ENCODE measurements around the gene LIMD2. TPM values are rescaled to one million over a fixed set of nuclear protein-coding genes. Genes with fewer than 3 reads are reported as not detected.

Gene LIMD2
- 34.6 TPM for polyA plus RNA-seq (2013, experiment 1 of 2)
- polyA plus RNA-seq (2013, experiment 2 of 2) = 32.7 TPM

GRCh38 chr17:63699638-63700527 lies at the start of gene LIMD2:
Gene LIMD2, minus strand, starts transcription at chr17:63700125. Its CDS starts 827 bp downstream, at chr17:63699298.
- Histone ChIP-seq H3K27me3 (ENCODE audit: control insufficient read depth in 1 of 2, insufficient read depth in 1 of 2, low read length in 2 of 2) (no peaks in the 10 kb centered on the region), H3K4me3 (ENCODE audit: insufficient read depth in 1 of 2, low read depth in 1 of 2, low read length in 2 of 2) (peak within 1 kb of the TSS; percentile 53 to 76), H2BK120ac (ENCODE audit: low read depth, low read length) (peak within 1 kb of the TSS; percentile 91), H2AFZ (ENCODE audit: low read depth, low read length) (peak within 1 kb of the TSS; percentile 72), H3K4me2 (ENCODE audit: low read length, poor library complexity, severe bottlenecking) (peak within 1 kb of the TSS; percentile 80), H2BK15ac (ENCODE audit: low read depth, poor library complexity, severe bottlenecking) (peak within 1 kb of the TSS; percentile 80), H2BK12ac (ENCODE audit: low read length in 2 of 2) (peak within 1 kb of the TSS in 1 of 2 experiments; percentile 67), H3K79me1 (replicated peaks; ENCODE audit: low read length, poor library complexity, severe bottlenecking) (peaks cover 9% of the 10 kb centered on the region), H3K9me3 (ENCODE audit: control insufficient read depth, low read length) (no peaks in the 10 kb centered on the region), H3K36me3 (ENCODE audit: control insufficient read depth in 1 of 2, insufficient read depth in 2 of 2, low read depth in 1 of 2, low read length in 2 of 2) (peaks cover 25 to 61% of the 10 kb centered on the region in 2 experiments), H3K18ac (ENCODE audit: low read depth in 1 of 2, low read length in 2 of 2) (peak within 1 kb of the TSS; percentile 92 to 95), H3K4me1 (ENCODE audit: control insufficient read depth, insufficient read depth, low read depth, low read length) (peaks cover 38% of the 10 kb centered on the region), H4K91ac (ENCODE audit: low read length) (peak within 1 kb of the TSS; percentile 92), H4K8ac (ENCODE audit: low read length) (peak within 1 kb of the TSS; percentile 94), H3K4ac (ENCODE audit: low read depth in 1 of 2, low read length in 2 of 2) (peak within 1 kb of the TSS; percentile 79 to 91), H3K9ac (ENCODE audit: low read length) (peak within 1 kb of the TSS; percentile 32), H3K23ac (ENCODE audit: low read length in 2 of 2) (peak within 1 kb of the TSS; percentile 16 to 38), H3K14ac (ENCODE audit: low read length in 2 of 2) (peak within 1 kb of the TSS in 1 of 2 experiments; percentile 96), H2AK5ac (ENCODE audit: low read length, severe bottlenecking) (peak within 1 kb of the TSS; percentile 13), H2BK5ac (ENCODE audit: low read depth, low read length, poor library complexity, severe bottlenecking) (peak within 1 kb of the TSS; percentile 66), H3K27ac (ENCODE audit: low read length, poor library complexity, severe bottlenecking) (no peak within 1 kb of the TSS)
- under 1% methylated on average over 67 of the region's 133 CpGs for WGBS
- peak; percentile 49 for DNase-seq

- WGBS = 0% methylated on average over 53 of the region's 61 CpGs
- Histone ChIP-seq H2AK5ac (ENCODE audit: low read length, severe bottlenecking) (no peak within 1 kb of the TSS), H2BK120ac (ENCODE audit: low read depth, low read length) (peak within 1 kb of the TSS; percentile 79), H4K8ac (ENCODE audit: low read length) (peak within 1 kb of the TSS; percentile 84), H3K4me1 (ENCODE audit: control insufficient read depth, insufficient read depth, low read depth, low read length) (peaks cover 5% of the 10 kb centered on the region), H2BK15ac (ENCODE audit: low read depth, poor library complexity, severe bottlenecking) (peak within 1 kb of the TSS; percentile 100), H3K79me1 (replicated peaks; ENCODE audit: low read length, poor library complexity, severe bottlenecking) (peaks cover 6% of the 10 kb centered on the region), H2BK12ac (ENCODE audit: low read length in 2 of 2) (no peak within 1 kb of the TSS), H3K36me3 (ENCODE audit: control insufficient read depth in 1 of 2, insufficient read depth in 2 of 2, low read depth in 1 of 2, low read length in 2 of 2) (peaks cover 0 to 25% of the 10 kb centered on the region in 2 experiments), H3K4me3 (ENCODE audit: insufficient read depth in 1 of 2, low read depth in 1 of 2, low read length in 2 of 2) (peak within 1 kb of the TSS; percentile 90), H3K4ac (ENCODE audit: low read depth in 1 of 2, low read length in 2 of 2) (peak within 1 kb of the TSS; percentile 46 to 73), H3K9ac (ENCODE audit: low read length) (peak within 1 kb of the TSS; percentile 96), H3K14ac (ENCODE audit: low read length in 2 of 2) (peak within 1 kb of the TSS in 1 of 2 experiments; percentile 37), H2BK5ac (ENCODE audit: low read depth, low read length, poor library complexity, severe bottlenecking) (peak within 1 kb of the TSS; percentile 84), H3K23ac (ENCODE audit: low read length in 2 of 2) (peak within 1 kb of the TSS in 1 of 2 experiments; percentile 89), H3K4me2 (ENCODE audit: low read length, poor library complexity, severe bottlenecking) (peak within 1 kb of the TSS; percentile 84), H3K18ac (ENCODE audit: low read depth in 1 of 2, low read length in 2 of 2) (peak within 1 kb of the TSS; percentile 89 to 96), H4K91ac (ENCODE audit: low read length) (no peak within 1 kb of the TSS), H3K27ac (ENCODE audit: low read length, poor library complexity, severe bottlenecking) (peak within 1 kb of the TSS; percentile 88), H2AFZ (ENCODE audit: low read depth, low read length) (peak within 1 kb of the TSS; percentile 97), H3K9me3 (ENCODE audit: control insufficient read depth, low read length) (no peaks in the 10 kb centered on the region), H3K27me3 (ENCODE audit: control insufficient read depth in 1 of 2, insufficient read depth in 1 of 2, low read length in 2 of 2) (no peaks in the 10 kb centered on the region)
- DNase-seq = peak; percentile 97
Observed at GRCh38 chr17:63741408-63742173, 41.7 kb upstream of the LIMD2 start, which contains the start of gene STRADA. Gene STRADA, minus strand, starts transcription at chr17:63741799. Its CDS starts 13,430 bp downstream, at chr17:63728369.

- Histone ChIP-seq H3K9me3 (ENCODE audit: control insufficient read depth, low read length) (no peaks in the 10 kb centered on the region), H3K4me1 (ENCODE audit: control insufficient read depth, insufficient read depth, low read depth, low read length) (peaks cover 5% of the 10 kb centered on the region), H2AFZ (ENCODE audit: low read depth, low read length) (peak overlapping the region; percentile 97), H3K79me1 (replicated peaks; ENCODE audit: low read length, poor library complexity, severe bottlenecking) (peaks cover 6% of the 10 kb centered on the region), H3K23ac (ENCODE audit: low read length in 2 of 2) (peak overlapping the region in 1 of 2 experiments; percentile 89), H3K27ac (ENCODE audit: low read length, poor library complexity, severe bottlenecking) (peak overlapping the region; percentile 88), H2BK120ac (ENCODE audit: low read depth, low read length) (peak overlapping the region; percentile 79), H2AK5ac (ENCODE audit: low read length, severe bottlenecking) (no peak overlapping the region), H3K36me3 (ENCODE audit: control insufficient read depth in 1 of 2, insufficient read depth in 2 of 2, low read depth in 1 of 2, low read length in 2 of 2) (peaks cover 0 to 19% of the 10 kb centered on the region in 2 experiments), H3K4me3 (ENCODE audit: insufficient read depth in 1 of 2, low read depth in 1 of 2, low read length in 2 of 2) (peak overlapping the region; percentile 90), H2BK12ac (ENCODE audit: low read length in 2 of 2) (no peak overlapping the region), H4K8ac (ENCODE audit: low read length) (peak overlapping the region; percentile 84), H3K4ac (ENCODE audit: low read depth in 1 of 2, low read length in 2 of 2) (peak overlapping the region; percentile 19 to 46), H4K91ac (ENCODE audit: low read length) (no peak overlapping the region), H3K18ac (ENCODE audit: low read depth in 1 of 2, low read length in 2 of 2) (peak overlapping the region; percentile 89 to 96), H3K9ac (ENCODE audit: low read length) (peak overlapping the region; percentile 96), H3K4me2 (ENCODE audit: low read length, poor library complexity, severe bottlenecking) (peak overlapping the region; percentile 60), H3K14ac (ENCODE audit: low read length in 2 of 2) (peak overlapping the region in 1 of 2 experiments; percentile 37), H2BK5ac (ENCODE audit: low read depth, low read length, poor library complexity, severe bottlenecking) (peak overlapping the region; percentile 84), H2BK15ac (ENCODE audit: low read depth, poor library complexity, severe bottlenecking) (peak overlapping the region; percentile 100), H3K27me3 (ENCODE audit: control insufficient read depth in 1 of 2, insufficient read depth in 1 of 2, low read length in 2 of 2) (no peaks in the 10 kb centered on the region)
- WGBS = 1% methylated on average over 14 of the region's 14 CpGs
- no peak for DNase-seq
Observed at GRCh38 chr17:63741143-63741407, 41.1 kb upstream of the LIMD2 start.
